ENCODE results near the gene TBC1D22A. TPM values are rescaled to one million over a fixed set of nuclear protein-coding genes. Genes with fewer than 3 reads are reported as not detected.

TBC1D22A gene
- total and polyA plus RNA-seq, 2 donors (not counting 3 experiments of a cell fraction or from before 2014, with no cell fraction given): 26.1 to 32.4 TPM

DNA sequence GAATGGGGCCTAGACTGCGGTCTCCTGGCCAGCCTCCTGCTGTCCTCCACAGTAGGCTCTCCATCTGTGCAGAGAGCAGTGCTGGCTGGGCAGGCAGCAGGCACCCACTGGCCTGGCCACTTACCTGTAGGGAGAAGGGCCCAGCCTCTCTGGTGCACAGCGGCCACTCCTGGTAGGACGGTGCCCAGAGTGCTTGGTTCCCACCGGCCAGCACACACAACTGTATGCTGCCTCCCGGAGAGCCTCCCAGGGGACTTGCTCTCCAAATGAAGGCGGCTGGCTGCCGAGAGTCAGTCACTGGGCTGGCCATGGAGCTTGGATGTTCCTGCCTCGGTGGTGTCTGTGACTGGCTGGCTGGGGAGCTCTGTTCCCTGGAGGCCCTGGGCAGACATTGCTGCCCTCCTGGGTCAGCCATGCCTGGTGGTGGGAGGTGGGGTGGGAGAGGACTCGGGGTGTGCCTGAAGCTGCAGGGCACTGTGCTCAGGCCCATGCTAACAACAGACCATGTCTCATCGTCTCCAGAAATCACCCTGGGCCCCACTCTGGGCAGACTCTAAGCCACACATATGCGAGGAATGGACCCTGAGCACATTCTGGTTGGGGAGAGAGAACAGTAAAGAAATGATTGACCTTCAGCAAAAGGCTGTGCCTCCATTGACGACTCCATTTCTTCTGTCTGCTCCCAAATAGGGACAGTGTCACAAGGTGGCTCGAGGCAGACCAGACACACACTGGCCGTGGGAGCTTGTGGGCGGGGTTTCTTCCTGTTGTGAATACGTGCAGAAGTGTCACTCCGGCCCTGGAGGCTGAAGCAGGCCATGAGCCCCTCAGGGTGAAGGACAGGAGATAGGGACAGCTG lies 350.8 kb downstream of the TBC1D22A start:
- Histone ChIP-seq H3K9me1 (replicated peaks; ENCODE audit: control insufficient read depth, extremely low read depth, insufficient read depth, low read length) (no peaks in the 10 kb centered on the region), H3K27me3 (ENCODE audit: control insufficient read depth in 2 of 2, insufficient read depth in 2 of 2, low read length in 2 of 2) (no peaks in the 10 kb centered on the region), H3K4me3 (replicated peaks in 1 of 3; ENCODE audit: insufficient read depth in 1 of 3, low read depth in 1 of 3, low read length in 3 of 3) (no peak overlapping the region), H3K4me2 (ENCODE audit: insufficient read depth, low read length) (no peak overlapping the region), H3K9me3 (replicated peaks; ENCODE audit: control insufficient read depth, insufficient read depth, low read length) (no peaks in the 10 kb centered on the region), H3K36me3 (ENCODE audit: control insufficient read depth in 2 of 2, extremely low read depth in 1 of 2, insufficient read depth in 2 of 2, low read length in 2 of 2) (peaks cover 0 to 5% of the 10 kb centered on the region in 2 experiments), H3K79me2 (ENCODE audit: control insufficient read depth, insufficient read depth, low read length) (no peaks in the 10 kb centered on the region), H4K20me1 (replicated peaks; ENCODE audit: control insufficient read depth, extremely low read depth, insufficient read depth, low read length) (no peaks in the 10 kb centered on the region), H2AFZ (ENCODE audit: low read depth, low read length) (no peak overlapping the region), H3K4me1 (ENCODE audit: control insufficient read depth, extremely low read depth, insufficient read depth, low read length) (no peaks in the 10 kb centered on the region), H3K9ac (replicated peaks; ENCODE audit: extremely low read depth, insufficient read depth, low read length) (no peak overlapping the region), H3K27ac (ENCODE audit: insufficient read depth, low read depth, low read length) (no peak overlapping the region)
- TF ChIP-seq POLR2A (IDR thresholded peaks at IDR 0.05; ENCODE audit: low read depth, low read length) (no peak), POLR2AphosphoS5 (IDR thresholded peaks at IDR 0.05; ENCODE audit: insufficient read depth, low read depth, low read length) (no peak), GATA2 (IDR thresholded peaks at IDR 0.05; ENCODE audit: insufficient read depth, insufficient read length, low read depth, low read length) (no peak), MYC (IDR thresholded peaks at IDR 0.05; ENCODE audit: low read depth, low read length) (no peak), JUN (IDR thresholded peaks at IDR 0.05; ENCODE audit: borderline replicate concordance, insufficient read depth, insufficient read length, low read depth) (no peak), EZH2 (IDR thresholded peaks at IDR 0.05; ENCODE audit: borderline replicate concordance, low read depth, low read length, severe bottlenecking) (no peak), FOS (IDR thresholded peaks at IDR 0.05; ENCODE audit: borderline replicate concordance, insufficient read depth, low read length) (no peak)
- TF ChIP-seq, protein P1, sequence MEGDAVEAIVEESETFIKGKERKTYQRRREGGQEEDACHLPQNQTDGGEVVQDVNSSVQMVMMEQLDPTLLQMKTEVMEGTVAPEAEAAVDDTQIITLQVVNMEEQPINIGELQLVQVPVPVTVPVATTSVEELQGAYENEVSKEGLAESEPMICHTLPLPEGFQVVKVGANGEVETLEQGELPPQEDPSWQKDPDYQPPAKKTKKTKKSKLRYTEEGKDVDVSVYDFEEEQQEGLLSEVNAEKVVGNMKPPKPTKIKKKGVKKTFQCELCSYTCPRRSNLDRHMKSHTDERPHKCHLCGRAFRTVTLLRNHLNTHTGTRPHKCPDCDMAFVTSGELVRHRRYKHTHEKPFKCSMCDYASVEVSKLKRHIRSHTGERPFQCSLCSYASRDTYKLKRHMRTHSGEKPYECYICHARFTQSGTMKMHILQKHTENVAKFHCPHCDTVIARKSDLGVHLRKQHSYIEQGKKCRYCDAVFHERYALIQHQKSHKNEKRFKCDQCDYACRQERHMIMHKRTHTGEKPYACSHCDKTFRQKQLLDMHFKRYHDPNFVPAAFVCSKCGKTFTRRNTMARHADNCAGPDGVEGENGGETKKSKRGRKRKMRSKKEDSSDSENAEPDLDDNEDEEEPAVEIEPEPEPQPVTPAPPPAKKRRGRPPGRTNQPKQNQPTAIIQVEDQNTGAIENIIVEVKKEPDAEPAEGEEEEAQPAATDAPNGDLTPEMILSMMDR (IDR thresholded peaks at IDR 0.05; ENCODE audit: extremely low read depth in 1 of 2, insufficient read depth in 1 of 2, low read depth in 1 of 2, low read length in 2 of 2): no peak
- TF ChIP-seq, protein P2, sequence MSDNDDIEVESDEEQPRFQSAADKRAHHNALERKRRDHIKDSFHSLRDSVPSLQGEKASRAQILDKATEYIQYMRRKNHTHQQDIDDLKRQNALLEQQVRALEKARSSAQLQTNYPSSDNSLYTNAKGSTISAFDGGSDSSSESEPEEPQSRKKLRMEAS (IDR thresholded peaks at IDR 0.05; ENCODE audit: insufficient read depth, insufficient read length): no peak
- no peak for DNase-seq (ENCODE audit: low read depth, low spot score)
- ChIA-PET CTCF (no interaction called here), POLR2A (no interaction called here)
- dilution Hi-C loops (cut with MboI; ENCODE audit: extremely low pct_ligation_motif_present, low sequenced_read_pairs): no loop called here
- no TSS peak for BruUV-seq (replicated peaks)
- intact Hi-C loops (cut with micrococcal nuclease): no loop called here
- no peak for FAIRE-seq
